B cell (primary cell): Measurements from ENCODE around the gene SCYGR4. TPM values are rescaled to one million over a fixed set of nuclear protein-coding genes. Genes with fewer than 3 reads are reported as not detected.

Experiments
- ATAC-seq: fragments of 200-7000 bp; cut with Tn5 transposase; one replicate; pipeline ENCODE4 v1.10.0; 2021; ENCODE audit warnings: low read depth, mild to moderate bottlenecking, moderate number of reproducible peaks, moderate library complexity
- CTCF ChIA-PET: fragments of 350-600 bp; sonication (Branson Sonifier 250); formaldehyde crosslinking; loops from one replicate; lab custom pipeline; 2021; ENCODE audit warnings: antibody characterized with exemption, inconsistent platforms; lab: Charles Lee
- POLR2A ChIA-PET: fragments of 350-600 bp; sonication (Branson Sonifier 250); formaldehyde crosslinking; loops from one replicate; lab custom pipeline; 2021; ENCODE audit warnings: antibody characterized with exemption; lab: Charles Lee
- DNase-seq: peaks from one replicate; pipeline ENCODE4 v3.0.0; 2013
- H2AFZ ChIP-seq: 2 replicates; pipeline ENCODE4 v1.6.1; 2012; ENCODE audit warnings: mild to moderate bottlenecking, low read depth, low read length; ENCODE audit not compliant: insufficient read depth, poor library complexity, severe bottlenecking
- H3K27ac ChIP-seq, 2 donors: 1 replicate in 1 of 2; 2 replicates in 1 of 2; pipeline ENCODE4 v1.5.1; 2012 to 2013; ENCODE audit warnings: low read length in 2 of 2, mild to moderate bottlenecking in 2 of 2, moderate library complexity in 1 of 2
- H3K27me3 ChIP-seq, 4 experiments: fragments of 200-600 bp in 1 of 4; sonication (generic) in 1 of 4; replicated peaks in 1 of 4; 1 replicate in 2 of 4; 2 replicates in 2 of 4; pipeline versions ENCODE4 v1.6.1 to v1.7.0; 2013 to 2016; ENCODE audit warnings: low read length in 3 of 4, mild to moderate bottlenecking in 2 of 4, mixed read lengths in 1 of 4, moderate library complexity in 1 of 4; ENCODE audit not compliant: insufficient read depth in 4 of 4, control insufficient read depth in 3 of 4; ENCODE audit errors: control extremely low read depth in 1 of 4
- H3K36me3 ChIP-seq, 2 experiments: replicated peaks in 1 of 2; 1 replicate in 1 of 2; 2 replicates in 1 of 2; pipeline versions ENCODE4 v1.6.1 to v1.7.1; 2013; ENCODE audit warnings: low read length in 1 of 2; ENCODE audit not compliant: insufficient read depth in 2 of 2, control insufficient read depth in 1 of 2; ENCODE audit errors: control extremely low read depth in 1 of 2, extremely low read depth in 1 of 2
- H3K4me1 ChIP-seq, 2 donors: fragments of 200-600 bp in 1 of 2; sonication (generic) in 1 of 2; 1 replicate in 1 of 2; 2 replicates in 1 of 2; pipeline versions ENCODE4 v1.5.1 to v1.6.1; 2013 to 2017; ENCODE audit warnings: low read length in 2 of 2; ENCODE audit not compliant: control insufficient read depth in 2 of 2, insufficient read depth in 2 of 2
- H3K4me2 ChIP-seq: replicated peaks from 2 replicates; pipeline ENCODE3; 2012; ENCODE audit warnings: mild to moderate bottlenecking, low read depth, low read length; ENCODE audit not compliant: poor library complexity, severe bottlenecking
- H3K4me3 ChIP-seq, 5 experiments: fragments of 200-600 bp in 1 of 5; sonication (generic) in 1 of 5; 1 replicate in 3 of 5; 2 replicates in 2 of 5; pipeline versions ENCODE4 v1.5.1 to v1.7.0; 2011 to 2016; ENCODE audit warnings: low read length in 4 of 5, mild to moderate bottlenecking in 4 of 5, low read depth in 2 of 5, control low read depth in 1 of 5, moderate library complexity in 1 of 5; ENCODE audit not compliant: insufficient read depth in 1 of 5; ENCODE audit errors: control extremely low read depth in 1 of 5, extremely low read depth in 1 of 5
- H3K79me2 ChIP-seq: fragments of 200-600 bp; sonication (generic); one replicate; pipeline ENCODE4 v1.6.0; 2016; ENCODE audit warnings: low read length; ENCODE audit not compliant: control insufficient read depth, insufficient read depth
- H3K9ac ChIP-seq: fragments of 200-600 bp; sonication (generic); 2 replicates; pipeline ENCODE4 v1.6.1; 2017; ENCODE audit warnings: mild to moderate bottlenecking, low read length, moderate library complexity
- H3K9me3 ChIP-seq, 3 donors: one replicate each; pipeline versions ENCODE4 v1.6.1 to v1.7.1; 2013; ENCODE audit warnings: low read length in 2 of 3; ENCODE audit not compliant: control insufficient read depth in 2 of 3, insufficient read depth in 1 of 3; ENCODE audit errors: control extremely low read depth in 1 of 3
- H4K20me1 ChIP-seq: 2 replicates; pipeline ENCODE4 v1.6.0; 2012; ENCODE audit warnings: mild to moderate bottlenecking, low read length; ENCODE audit not compliant: insufficient read depth, control insufficient read depth, poor library complexity, severe bottlenecking
- H3K27ac Mint-ChIP-seq: one replicate; pipeline ENCODE4 v1.8.0; 2021; ENCODE audit warnings: mixed read lengths
- H3K27me3 Mint-ChIP-seq: one replicate; pipeline ENCODE4 v1.8.0; 2021; ENCODE audit warnings: mixed read lengths
- H3K4me1 Mint-ChIP-seq: one replicate; pipeline ENCODE4 v1.8.0; 2021; ENCODE audit warnings: mixed read lengths
- H3K4me3 Mint-ChIP-seq: one replicate; pipeline ENCODE4 v1.8.0; 2021; ENCODE audit warnings: mixed read lengths
- H3K9me3 Mint-ChIP-seq: one replicate; pipeline ENCODE4 v1.8.0; 2022; ENCODE audit warnings: mixed read lengths; ENCODE audit not compliant: insufficient read depth
- EZH2 ChIP-seq: IDR thresholded peaks from 2 replicates; pipeline ENCODE4 v1.6.1; 2012; ENCODE audit warnings: borderline replicate concordance, low read depth, mild to moderate bottlenecking, moderate library complexity, low read length; ENCODE audit not compliant: insufficient read depth, poor library complexity, severe bottlenecking
- WGBS: methylation state at CpG from one replicate; pipeline ENCODE4 v1.1.5; 2013; ENCODE audit warnings: missing lambda C conversion rate; ENCODE audit not compliant: insufficient coverage; 5-methylcytosine and 5-hydroxymethylcytosine counted together
- intact Hi-C: fragments of 100-400 bp; cut with micrococcal nuclease; formaldehyde crosslinking; loops from one replicate; pipeline ENCODE4 v1.10.0; 2022
- polyA plus RNA-seq: library from polyadenylated mRNA; depleted of rRNA; stranded (reverse); fragments of >200 nt; gene quantifications from 2 replicates; pipeline ENCODE4 v1.2.3, GENCODE V29; 2012
- total RNA-seq, 2 donors: library from RNA; stranded (reverse); fragments of 120-200 nt in 1 of 2; gene quantifications; 1 replicate in 1 of 2; 2 replicates in 1 of 2; pipeline versions ENCODE4 v1.2.3 to v1.2.4, GENCODE V29; 2013 to 2022
- TF ChIP-seq, protein P1 (sequence below): fragments of 200-600 bp; IDR thresholded peaks from one replicate; pipeline ENCODE4 v1.8.0; 2022; ENCODE audit warnings: antibody characterized with exemption, mild to moderate bottlenecking

The SCYGR4 gene
- total and polyA plus RNA-seq, 2 donors (not counting 1 experiment from before 2014, with no cell fraction given) = not detected

DNA sequence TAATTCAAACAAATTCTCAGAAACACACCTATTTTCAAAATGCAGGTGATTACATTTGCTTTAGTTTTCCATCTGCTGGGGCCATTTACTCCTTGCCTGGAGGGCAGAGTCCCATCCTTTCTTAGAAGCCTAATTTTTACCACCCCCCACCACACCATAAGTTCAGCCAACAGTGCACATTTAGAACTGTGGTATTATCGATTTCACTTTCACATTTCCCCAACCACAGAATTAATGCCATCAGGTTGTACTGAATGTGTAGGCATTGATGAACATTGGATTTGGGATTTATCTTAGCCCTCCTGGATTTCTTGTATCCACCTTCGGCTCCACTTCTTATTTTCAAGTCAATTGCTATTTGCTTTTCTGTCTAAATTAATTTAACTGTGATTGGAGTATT, 7.2 kb upstream of the SCYGR4 start:
- Mint-ChIP-seq H3K4me1 (peaks cover 17% of the 10 kb centered on the region), H3K9me3 (no peaks in the 10 kb centered on the region), H3K27ac (no peak overlapping the region), H3K27me3 (peaks cover 17% of the 10 kb centered on the region), H3K4me3 (no peak overlapping the region)
- peaks cover 0 to 5% (median 2%) of the 10 kb centered on the region in 4 experiments for H3K27me3 ChIP-seq
- no peak for ATAC-seq
- H3K9ac ChIP-seq = no peak overlapping the region
- no peak overlapping the region for H3K4me3 ChIP-seq
- no peak for TF ChIP-seq EZH2
- TF ChIP-seq, protein P1, sequence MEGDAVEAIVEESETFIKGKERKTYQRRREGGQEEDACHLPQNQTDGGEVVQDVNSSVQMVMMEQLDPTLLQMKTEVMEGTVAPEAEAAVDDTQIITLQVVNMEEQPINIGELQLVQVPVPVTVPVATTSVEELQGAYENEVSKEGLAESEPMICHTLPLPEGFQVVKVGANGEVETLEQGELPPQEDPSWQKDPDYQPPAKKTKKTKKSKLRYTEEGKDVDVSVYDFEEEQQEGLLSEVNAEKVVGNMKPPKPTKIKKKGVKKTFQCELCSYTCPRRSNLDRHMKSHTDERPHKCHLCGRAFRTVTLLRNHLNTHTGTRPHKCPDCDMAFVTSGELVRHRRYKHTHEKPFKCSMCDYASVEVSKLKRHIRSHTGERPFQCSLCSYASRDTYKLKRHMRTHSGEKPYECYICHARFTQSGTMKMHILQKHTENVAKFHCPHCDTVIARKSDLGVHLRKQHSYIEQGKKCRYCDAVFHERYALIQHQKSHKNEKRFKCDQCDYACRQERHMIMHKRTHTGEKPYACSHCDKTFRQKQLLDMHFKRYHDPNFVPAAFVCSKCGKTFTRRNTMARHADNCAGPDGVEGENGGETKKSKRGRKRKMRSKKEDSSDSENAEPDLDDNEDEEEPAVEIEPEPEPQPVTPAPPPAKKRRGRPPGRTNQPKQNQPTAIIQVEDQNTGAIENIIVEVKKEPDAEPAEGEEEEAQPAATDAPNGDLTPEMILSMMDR = no peak
- H3K79me2 ChIP-seq = no peaks in the 10 kb centered on the region
- no peaks in the 10 kb centered on the region for H3K36me3 ChIP-seq
- intact Hi-C loops = no loop called here
- no peak overlapping the region for H2AFZ ChIP-seq
- H3K9me3 ChIP-seq = peaks cover 0 to 5% (median 0%) of the 10 kb centered on the region in 3 donors
- no peaks in the 10 kb centered on the region for H4K20me1 ChIP-seq
- no peak for DNase-seq
- H3K4me1 ChIP-seq = peaks cover 7 to 15% of the 10 kb centered on the region in 2 donors
- POLR2A ChIA-PET = no interaction called here
- WGBS = no CpG with 5 or more reads among the region's 2 CpGs
- CTCF ChIA-PET = no interaction called here
- no peak overlapping the region for H3K4me2 ChIP-seq
- no peak overlapping the region for H3K27ac ChIP-seq

- intact Hi-C loops = no loop called here
- Histone ChIP-seq H3K9ac (no peak overlapping the region), H3K4me2 (no peak overlapping the region), H3K79me2 (no peaks in the 10 kb centered on the region), H3K9me3 (peaks cover 0 to 5% (median 0%) of the 10 kb centered on the region in 3 donors), H2AFZ (no peak overlapping the region), H3K36me3 (no peaks in the 10 kb centered on the region), H3K4me1 (peaks cover 6 to 15% of the 10 kb centered on the region in 2 donors), H3K27me3 (peaks cover 0 to 5% (median 1%) of the 10 kb centered on the region in 4 experiments), H4K20me1 (no peaks in the 10 kb centered on the region), H3K4me3 (no peak overlapping the region), H3K27ac (no peak overlapping the region)
- H3K9me3 Mint-ChIP-seq = no peaks in the 10 kb centered on the region
- POLR2A ChIA-PET = no interaction called here
- no peak overlapping the region for H3K27ac Mint-ChIP-seq
- 85% methylated on average over 8 of the region's 11 CpGs for WGBS
- DNase-seq (no peak), ATAC-seq (no peak)
- H3K4me3 Mint-ChIP-seq = no peak overlapping the region
- peaks cover 17% of the 10 kb centered on the region for H3K4me1 Mint-ChIP-seq
- TF ChIP-seq EZH2 = no peak
- TF ChIP-seq, protein P1 = no peak
- CTCF ChIA-PET = no interaction called here
- peaks cover 21% of the 10 kb centered on the region for H3K27me3 Mint-ChIP-seq
These were observed 4.6 kb upstream of the SCYGR4 start for GRCh38 chr2:227612546-227613271.
